Mammary microvascular endothelial cell (primary cell): ENCODE measurements around the gene KMT2A. TPM values are rescaled to one million over a fixed set of nuclear protein-coding genes. Genes with fewer than 3 reads are reported as not detected.

Source experiments
- total RNA-seq: library from RNA; depleted of rRNA; stranded (reverse); fragments of >200 nt; gene quantifications from 2 replicates; pipeline ENCODE4 v1.2.3, GENCODE V29; 2015

KMT2A gene
- 18.0 and 22.1 TPM in 2 replicates for total RNA-seq

GRCh38 chr11:118435893-118436624, at the start of gene KMT2A:
KMT2A (plus strand) TSS chr11:118436492; CDS start chr11:118436513, 21 bp downstream.

GRCh38 chr11:118401151-118401879, 35.0 kb upstream of the KMT2A start, which contains the start of gene ATP5MG:
ATP5MG (plus strand) TSS chr11:118401606; CDS start chr11:118401666, 60 bp downstream.

GRCh38 chr11:118527109-118527508, 90.8 kb downstream of the KMT2A start, which contains the start of gene TTC36:
TTC36 (plus strand) TSS chr11:118527474; CDS start chr11:118527495, 21 bp downstream.

GRCh38 chr11:118530683-118531596, 94.6 kb downstream of the KMT2A start, which contains the start of gene TMEM25:
TMEM25 (plus strand) TSS chr11:118531192; CDS start chr11:118531802, 610 bp downstream.

GRCh38 chr11:118572061-118572980, 136.0 kb downstream of the KMT2A start, which contains the start of gene ARCN1:
ARCN1 (plus strand) TSS chr11:118572409; CDS start chr11:118572548, 139 bp downstream.

Other genes starting within 250 kb of the KMT2A start
- gene JAML, start 211.5 kb upstream of the KMT2A start, total RNA-seq: not detected in 2 replicates
- gene MPZL3, start 184.1 kb upstream of the KMT2A start, total RNA-seq: 7.3 and 8.4 TPM in 2 replicates
- gene MPZL2, start 172.2 kb upstream of the KMT2A start, total RNA-seq: 129 and 135 TPM in 2 replicates
- gene CD3E, start 131.8 kb upstream of the KMT2A start, total RNA-seq: not detected in 2 replicates
- not detected in 2 replicates for gene CD3D, start 93.8 kb upstream of the KMT2A start, total RNA-seq
- gene CD3G, start 92.1 kb upstream of the KMT2A start, total RNA-seq: not detected in 2 replicates
- gene UBE4A, start 76.9 kb upstream of the KMT2A start, total RNA-seq: 38.5 and 40.2 TPM in 2 replicates
- gene ATP5MG, start 34.9 kb upstream of the KMT2A start, total RNA-seq: 56.3 and 64.4 TPM in 2 replicates
- 0.39 TPM in 1 of 2 replicates, not detected in the other for gene TTC36, start 91.0 kb downstream of the KMT2A start, total RNA-seq
- 8.8 and 9.9 TPM in 2 replicates for gene TMEM25, start 94.7 kb downstream of the KMT2A start, total RNA-seq
- 24.5 and 30.6 TPM in 2 replicates for gene IFT46, start 129.4 kb downstream of the KMT2A start, total RNA-seq
- 123 and 129 TPM in 2 replicates for gene ARCN1, start 135.9 kb downstream of the KMT2A start, total RNA-seq
- gene PHLDB1, start 171.1 kb downstream of the KMT2A start, total RNA-seq: 106 and 112 TPM in 2 replicates
- gene TREH, start 243.2 kb downstream of the KMT2A start, total RNA-seq: not detected in 2 replicates